AG09319 (cell line): ENCODE data around the gene PGM1.

Source experiments
- DNase-seq: peaks from one replicate; pipeline ENCODE4 v3.0.0-alpha.2; 2010; ENCODE audit warnings: low read depth; ENCODE audit errors: extremely low read depth
- CTCF ChIP-seq: IDR thresholded peaks from 2 replicates; pipeline ENCODE4 v1.5.1; 2011; ENCODE audit warnings: low read depth, mild to moderate bottlenecking, inconsistent platforms, low read length, moderate library complexity

The PGM1 gene

GRCh38 chr1:63664742-63665141 lies 71.5 kb downstream of the PGM1 start:
- no peak for DNase-seq
- no peak for TF ChIP-seq CTCF

GRCh38 chr1:63665410-63665809 lies 72.2 kb downstream of the PGM1 start:
- no peak for TF ChIP-seq CTCF
- DNase-seq: no peak

- TF ChIP-seq CTCF: no peak
- no peak for DNase-seq
These were observed 72.6 kb downstream of the PGM1 start for GRCh38 chr1:63665824-63666223.

GRCh38 chr1:63668298-63668697 lies 75.1 kb downstream of the PGM1 start:
- TF ChIP-seq CTCF: no peak
- no peak for DNase-seq

- no peak for DNase-seq
- TF ChIP-seq CTCF: no peak
These were observed 76.1 kb downstream of the PGM1 start for GRCh38 chr1:63669151-63669961.

GRCh38 chr1:63670164-63670563 lies 77.0 kb downstream of the PGM1 start:
- no peak for TF ChIP-seq CTCF
- DNase-seq: no peak

GRCh38 chr1:63671514-63671913 lies 78.3 kb downstream of the PGM1 start:
- TF ChIP-seq CTCF: no peak
- no peak for DNase-seq
